NOMO-1 (cell line): Measurements from ENCODE around the gene CRTC2.
"Not testable (repeated sequence)": the region's sequence is repeated elsewhere in the genome, so short reads cannot be mapped to it uniquely, and the experiment has no call there.

Experiments used
- DNase-seq, 2 experiments: peaks; one replicate each; lab custom pipeline; 2025; ENCODE audit not compliant: unreplicated experiment in 2 of 2; lab: John Stamatoyannopoulos, UW

The CRTC2 gene

GRCh38 chr1:153958111-153958960 is at the start of gene CRTC2:
Gene CRTC2 (minus strand): TSS chr1:153958612. CDS start chr1:153958497, 115 bp downstream.
- peak; percentile 94 to 99 for DNase-seq

- DNase-seq, result no peak
These were observed 47.7 kb upstream of the CRTC2 start for GRCh38 chr1:154006136-154006535.

- no peak for DNase-seq
These were observed 42.0 kb upstream of the CRTC2 start for GRCh38 chr1:154000420-154000819.

- not testable (repeated sequence) for DNase-seq
These were observed 38.5 kb upstream of the CRTC2 start for GRCh38 chr1:153996882-153997281.

GRCh38 chr1:153995640-153996039 is 37.2 kb upstream of the CRTC2 start:
- DNase-seq, result no peak

- DNase-seq, result no peak
These were observed 36.8 kb upstream of the CRTC2 start for GRCh38 chr1:153995202-153995601.

GRCh38 chr1:153991806-153992205 is 33.4 kb upstream of the CRTC2 start:
- no peak for DNase-seq

GRCh38 chr1:153991151-153991630 is 32.8 kb upstream of the CRTC2 start:
- DNase-seq, result no peak

- DNase-seq, result peak; percentile 94 to 97
These were observed 32.2 kb upstream of the CRTC2 start, which contains the start of gene RPS27 for GRCh38 chr1:153990468-153991150. Gene RPS27 (plus strand): TSS chr1:153990762. CDS start chr1:153990797, 35 bp downstream.

- DNase-seq, result no peak
These were observed 29.2 kb upstream of the CRTC2 start for GRCh38 chr1:153987621-153988020.

GRCh38 chr1:153985941-153986761 is 27.7 kb upstream of the CRTC2 start, which contains the start of gene RAB13:
Gene RAB13 (minus strand): TSS chr1:153986339. CDS start chr1:153986236, 103 bp downstream.
- peak; percentile 33 to 48 for DNase-seq

- no peak for DNase-seq
These were observed 27.0 kb upstream of the CRTC2 start for GRCh38 chr1:153985341-153985912.

GRCh38 chr1:153984123-153984894 is 25.9 kb upstream of the CRTC2 start:
- no peak for DNase-seq

- DNase-seq, result not testable (repeated sequence)
These were observed 23.3 kb upstream of the CRTC2 start for GRCh38 chr1:153981735-153982134.

GRCh38 chr1:153979091-153979490 is 20.7 kb upstream of the CRTC2 start:
- DNase-seq, result not testable (repeated sequence)

- no peak for DNase-seq
These were observed 20.0 kb upstream of the CRTC2 start for GRCh38 chr1:153978274-153978909.

- peak; percentile 56 to 86 for DNase-seq
These were observed 19.1 kb upstream of the CRTC2 start, which contains the start of gene JTB for GRCh38 chr1:153977250-153978240. Gene JTB (minus strand): TSS chr1:153977674. CDS start chr1:153977252, 422 bp downstream.

GRCh38 chr1:153976819-153977249 is 18.4 kb upstream of the CRTC2 start:
- DNase-seq, result no peak
